Measurements from ENCODE around the gene CUZD1. TPM values are rescaled to one million over a fixed set of nuclear protein-coding genes. Genes with fewer than 3 reads are reported as not detected.

CUZD1 gene
- total RNA-seq, 3 donors from 2014 or later = 0.47 to 1.1 (median 0.72) TPM

- TF ChIP-seq CTCF (IDR thresholded peaks at IDR 0.05) = no peak
- ATAC-seq (no peak), DNase-seq (no peak)
- no peaks in the 10 kb centered on the region for H3K9me3 ChIP-seq
- no peaks in the 10 kb centered on the region for H3K4me1 ChIP-seq (ENCODE audit: low read depth)
- no peak overlapping the region for H3K4me3 ChIP-seq
- H3K36me3 ChIP-seq (ENCODE audit: low read depth) = no peaks in the 10 kb centered on the region
- intact Hi-C loops (cut with DNase I, micrococcal nuclease) = no loop called here
Observed at GRCh38 chr10:122850705-122851640, 5.3 kb upstream of the CUZD1 start.

- intact Hi-C loops (cut with DNase I, micrococcal nuclease) = no loop called here
- DNase-seq (no peak), ATAC-seq (no peak)
- no peak for TF ChIP-seq CTCF (IDR thresholded peaks at IDR 0.05)
- H3K4me1 ChIP-seq (ENCODE audit: low read depth) = no peaks in the 10 kb centered on the region
- H3K36me3 ChIP-seq (ENCODE audit: low read depth) = no peaks in the 10 kb centered on the region
- no peaks in the 10 kb centered on the region for H3K9me3 ChIP-seq
- no peak overlapping the region for H3K4me3 ChIP-seq
Observed at GRCh38 chr10:122849900-122850605, 4.4 kb upstream of the CUZD1 start.

- DNase-seq (no peak), ATAC-seq (no peak)
- intact Hi-C loops (cut with DNase I, micrococcal nuclease) = no loop called here
- Histone ChIP-seq H3K36me3 (ENCODE audit: low read depth) (no peaks in the 10 kb centered on the region), H3K4me1 (ENCODE audit: low read depth) (no peaks in the 10 kb centered on the region), H3K9me3 (no peaks in the 10 kb centered on the region), H3K4me3 (no peak overlapping the region)
- no peak for TF ChIP-seq CTCF (IDR thresholded peaks at IDR 0.05)
Observed at GRCh38 chr10:122849090-122849489, 3.4 kb upstream of the CUZD1 start.

GRCh38 chr10:122847782-122848604, 2.3 kb upstream of the CUZD1 start:
- no peak for DNase-seq
- H3K4me1 ChIP-seq (ENCODE audit: low read depth) = no peaks in the 10 kb centered on the region
- no peak for TF ChIP-seq CTCF (IDR thresholded peaks at IDR 0.05)
- H3K36me3 ChIP-seq (ENCODE audit: low read depth) = no peaks in the 10 kb centered on the region
- ATAC-seq = no peak
- H3K4me3 ChIP-seq = no peak overlapping the region
- intact Hi-C loops (cut with DNase I, micrococcal nuclease) = no loop called here
- no peaks in the 10 kb centered on the region for H3K9me3 ChIP-seq

- no peak for TF ChIP-seq CTCF (IDR thresholded peaks at IDR 0.05)
- no peaks in the 10 kb centered on the region for H3K9me3 ChIP-seq
- DNase-seq (no peak), ATAC-seq (no peak)
- no peaks in the 10 kb centered on the region for H3K36me3 ChIP-seq (ENCODE audit: low read depth)
- intact Hi-C loops (cut with DNase I, micrococcal nuclease) = no loop called here
- H3K4me1 ChIP-seq (ENCODE audit: low read depth) = no peaks in the 10 kb centered on the region
- H3K4me3 ChIP-seq = no peak overlapping the region
Observed at GRCh38 chr10:122844146-122844545, 1.5 kb downstream of the CUZD1 start.

All from mucosa of descending colon (tissue), 3 donors.